Right renal pelvis (tissue), 4 donors: Measurements from ENCODE around the gene CRB1. TPM values are rescaled to one million over a fixed set of nuclear protein-coding genes. Genes with fewer than 3 reads are reported as not detected.
A peak's percentile ranks its signal among the peaks of the same experiment; 100 is the strongest.
"Not testable (repeated sequence)": the region's sequence is repeated elsewhere in the genome, so short reads cannot be mapped to it uniquely, and the experiment has no call there.

Experiments used
- DNase-seq, 4 donors: peaks; one replicate each; pipeline ENCODE4 v3.0.0-alpha.2; 2013; ENCODE audit warnings: low read depth in 4 of 4, low spot score in 3 of 4, missing footprints in 1 of 4
- polyA plus RNA-seq, 4 donors: library from polyadenylated mRNA; unstranded; fragments of 120-200 nt; gene quantifications; one replicate each; pipeline ENCODE4 v1.2.1, GENCODE V29; 2013; ENCODE audit not compliant: insufficient read length in 4 of 4

The CRB1 gene
- polyA plus RNA-seq, 4 donors = 2.3 to 4.0 (median 3.0) TPM

DNA sequence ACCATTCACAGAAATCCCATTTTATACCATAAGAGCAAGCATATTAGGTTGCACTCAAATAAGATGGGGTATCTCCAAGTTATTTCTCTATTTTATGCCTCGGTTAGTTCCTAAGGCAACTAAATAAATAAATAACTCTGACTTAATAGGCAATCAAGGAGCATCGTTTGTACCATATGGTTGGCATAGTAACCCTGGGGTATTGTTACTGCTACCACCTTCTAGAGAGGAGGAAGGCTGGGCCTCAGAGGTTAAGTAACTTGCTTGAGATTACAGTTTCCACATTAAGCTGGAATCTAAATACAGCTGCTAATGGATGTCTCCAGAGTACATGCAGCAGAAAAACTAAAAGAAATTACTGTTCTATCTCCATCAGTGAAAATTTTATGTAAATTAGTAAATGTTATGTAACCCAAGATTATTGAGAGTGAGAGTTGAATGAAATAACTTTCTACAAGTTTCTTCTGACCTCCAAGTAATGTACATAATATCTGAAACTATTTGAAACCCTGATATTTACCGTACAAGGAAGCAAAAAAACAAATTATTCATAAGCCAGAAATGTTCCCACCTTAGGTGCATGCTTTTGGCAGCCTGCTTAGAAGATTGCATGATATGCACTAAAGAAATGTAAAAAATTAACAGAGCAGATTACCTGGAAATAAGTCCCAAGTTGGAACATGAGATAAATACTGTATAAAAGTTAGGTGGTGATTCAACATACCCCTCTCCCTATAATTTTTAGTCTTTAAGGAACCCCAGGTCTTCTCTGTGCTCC is 127.0 kb downstream of the CRB1 start:
- DNase-seq = no peak

- no peak for DNase-seq
Measured at GRCh38 chr1:197397895-197398294, 129.8 kb downstream of the CRB1 start.

GRCh38 chr1:197399755-197400521 is 131.9 kb downstream of the CRB1 start:
- DNase-seq = no peak

DNA sequence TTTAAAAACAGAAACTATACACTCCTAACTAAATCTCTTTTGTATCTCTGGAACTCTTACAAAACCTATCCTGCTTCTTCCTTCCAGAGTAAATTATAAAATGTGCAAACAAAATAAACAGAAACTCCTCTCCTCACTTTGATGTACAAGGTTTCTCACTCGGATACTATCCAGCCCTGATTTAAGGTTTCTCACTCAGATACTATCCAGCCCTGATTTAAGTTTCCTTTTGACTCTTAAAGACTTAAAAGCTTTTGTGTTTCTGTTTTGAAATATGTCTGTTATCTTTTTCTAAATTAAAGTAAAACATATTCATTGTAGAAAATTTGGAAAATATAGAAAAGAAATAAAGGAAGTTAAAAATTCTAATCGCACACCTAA is 132.5 kb downstream of the CRB1 start:
- DNase-seq = no peak

- DNase-seq = no peak
Measured at GRCh38 chr1:197402189-197402588, 134.1 kb downstream of the CRB1 start.

- not testable (repeated sequence) for DNase-seq
Measured at GRCh38 chr1:197404774-197405173, 136.7 kb downstream of the CRB1 start.

DNA sequence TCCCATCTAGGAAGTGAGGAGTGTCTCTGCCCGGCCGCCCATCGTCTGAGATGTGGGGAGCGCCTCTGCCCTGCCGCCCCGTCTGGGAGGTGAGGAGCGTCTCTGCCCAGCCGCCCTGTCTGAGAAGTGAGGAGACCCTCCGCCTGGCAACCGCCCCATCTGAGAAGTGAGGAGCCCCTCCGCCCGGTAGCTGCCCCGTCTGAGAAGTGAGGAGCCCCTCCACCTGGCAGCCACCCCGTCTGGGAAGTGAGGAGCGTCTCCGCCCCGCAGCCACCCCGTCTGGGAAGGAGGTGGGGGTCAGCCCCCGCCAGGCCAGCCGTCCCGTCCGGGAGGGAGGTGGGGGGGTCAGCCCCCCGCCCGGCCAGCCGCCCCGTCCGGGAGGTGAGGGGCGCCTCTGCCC is 137.6 kb downstream of the CRB1 start:
- not testable (repeated sequence) for DNase-seq

- DNase-seq = no peak
Measured at GRCh38 chr1:197413564-197413963, 145.5 kb downstream of the CRB1 start.

- no peak for DNase-seq
Measured at GRCh38 chr1:197415221-197415620, 147.2 kb downstream of the CRB1 start.

GRCh38 chr1:197418693-197419092 is 150.6 kb downstream of the CRB1 start:
- no peak for DNase-seq

- no peak for DNase-seq
Measured at GRCh38 chr1:197422993-197423392, 154.9 kb downstream of the CRB1 start.

- DNase-seq = no peak
Measured at GRCh38 chr1:197424380-197424779, 156.3 kb downstream of the CRB1 start.

- no peak for DNase-seq
Measured at GRCh38 chr1:197429372-197429771, 161.3 kb downstream of the CRB1 start.

DNA sequence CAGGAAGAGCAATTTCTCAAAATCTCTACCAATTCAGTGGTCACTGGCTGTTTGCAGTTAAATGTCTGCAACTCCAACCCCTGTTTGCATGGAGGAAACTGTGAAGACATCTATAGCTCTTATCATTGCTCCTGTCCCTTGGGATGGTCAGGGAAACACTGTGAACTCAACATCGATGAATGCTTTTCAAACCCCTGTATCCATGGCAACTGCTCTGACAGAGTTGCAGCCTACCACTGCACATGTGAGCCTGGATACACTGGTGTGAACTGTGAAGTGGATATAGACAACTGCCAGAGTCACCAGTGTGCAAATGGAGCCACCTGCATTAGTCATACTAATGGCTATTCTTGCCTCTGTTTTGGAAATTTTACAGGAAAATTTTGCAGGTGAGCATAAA is 167.2 kb downstream of the CRB1 start:
- DNase-seq = no peak

DNA sequence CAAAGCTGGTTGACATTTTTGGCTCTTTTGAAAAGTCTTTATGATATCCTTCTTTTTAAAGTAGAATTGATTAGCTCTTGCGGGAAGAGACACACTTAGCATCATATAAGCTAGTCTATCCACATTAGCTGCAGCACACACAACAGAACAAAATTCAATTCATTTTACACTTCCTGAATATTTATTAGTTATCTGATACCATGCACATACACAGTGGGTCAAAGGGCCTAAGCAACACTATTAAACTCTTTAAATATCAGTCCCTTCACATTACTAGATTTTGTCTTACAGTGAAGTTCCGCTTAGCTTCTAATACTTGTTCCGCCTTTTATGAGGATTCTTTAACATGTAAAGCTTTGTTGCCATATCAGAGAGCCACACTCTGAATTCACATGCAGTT is 169.5 kb downstream of the CRB1 start:
- DNase-seq = no peak

DNA sequence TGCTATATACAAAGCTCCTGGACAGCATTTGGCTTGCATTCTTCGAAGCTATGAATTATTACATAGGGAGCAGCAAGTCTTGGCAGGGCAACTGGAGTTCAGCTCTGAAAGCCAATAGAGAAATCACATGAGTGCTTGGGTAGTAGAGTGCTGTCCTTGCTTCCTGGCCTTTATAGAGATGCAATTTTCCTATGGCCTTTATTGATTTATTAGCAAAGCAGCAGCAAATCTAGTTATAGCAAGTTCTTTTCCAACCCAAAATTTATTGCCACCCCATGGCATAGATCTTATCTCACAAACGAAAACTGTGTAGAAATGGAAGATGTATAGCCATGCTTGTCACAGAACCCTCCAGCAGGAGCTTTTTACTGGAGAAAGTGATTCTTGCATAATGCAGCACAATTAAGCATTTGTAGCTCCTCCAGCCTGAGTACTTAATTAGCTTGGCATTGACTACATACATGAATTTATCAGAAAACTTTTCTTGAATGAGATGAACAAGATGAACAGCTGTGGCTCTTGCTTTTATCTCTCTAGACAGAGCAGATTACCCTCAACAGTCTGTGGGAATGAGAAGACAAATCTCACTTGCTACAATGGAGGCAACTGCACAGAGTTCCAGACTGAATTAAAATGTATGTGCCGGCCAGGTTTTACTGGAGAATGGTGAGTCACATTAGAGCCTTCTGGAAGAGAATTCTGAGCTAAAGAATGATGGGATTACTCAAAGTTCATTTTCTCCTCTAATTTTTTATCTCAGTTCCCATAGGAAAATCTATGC is 170.1 kb downstream of the CRB1 start:
- peak in 2 of 4 donors; percentile 11 to 12 for DNase-seq

DNA sequence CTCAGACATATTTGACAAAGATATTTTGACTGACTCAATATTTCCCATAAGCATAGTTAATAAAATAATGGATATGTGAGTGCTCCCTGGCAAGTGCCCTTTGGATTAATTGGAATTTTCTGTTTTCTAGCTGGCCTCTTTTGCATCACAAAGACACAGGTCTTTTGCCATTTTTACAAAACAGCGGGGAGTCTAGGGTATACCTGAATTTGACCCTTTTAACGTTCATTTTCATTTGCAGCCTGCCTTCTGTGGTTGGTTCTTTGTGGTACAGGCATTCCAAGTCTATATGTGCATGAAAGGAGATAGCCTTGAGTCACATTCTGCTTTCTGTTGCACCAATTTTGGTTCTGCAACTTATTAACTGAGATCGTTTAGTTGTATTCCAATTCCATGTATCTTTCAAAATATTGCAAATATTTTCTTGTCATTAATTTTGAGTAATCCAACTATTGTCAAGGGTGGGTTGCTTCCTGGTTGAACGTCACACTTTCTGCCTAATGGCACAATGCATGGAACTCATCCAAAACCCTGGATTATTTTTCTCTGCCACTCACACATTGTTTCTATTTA is 171.7 kb downstream of the CRB1 start:
- DNase-seq = no peak

GRCh38 chr1:197440715-197441114 is 172.7 kb downstream of the CRB1 start:
- no peak for DNase-seq

GRCh38 chr1:197441999-197442414 is 174.0 kb downstream of the CRB1 start:
- no peak for DNase-seq

DNA sequence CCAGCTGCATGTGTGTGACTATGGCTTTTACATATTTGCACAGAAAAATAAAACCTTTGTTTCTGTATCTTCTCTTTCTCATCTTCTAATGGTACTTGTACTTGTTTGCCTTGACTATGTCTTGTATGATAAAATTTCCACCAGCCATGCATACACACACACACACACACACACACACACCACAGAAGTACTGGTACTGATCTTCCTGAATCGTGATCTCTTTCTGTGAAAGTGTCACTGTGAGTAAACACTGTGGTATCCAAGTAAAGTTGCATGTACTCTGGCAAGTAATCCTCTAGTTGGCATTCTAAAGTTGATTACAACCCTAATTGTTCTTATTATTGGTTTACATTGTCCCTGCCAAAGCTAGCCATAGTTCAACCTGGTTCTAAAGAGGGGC is 176.7 kb downstream of the CRB1 start:
- no peak for DNase-seq
